Measurements from ENCODE around the gene RUNX2.

Gene RUNX2

DNA sequence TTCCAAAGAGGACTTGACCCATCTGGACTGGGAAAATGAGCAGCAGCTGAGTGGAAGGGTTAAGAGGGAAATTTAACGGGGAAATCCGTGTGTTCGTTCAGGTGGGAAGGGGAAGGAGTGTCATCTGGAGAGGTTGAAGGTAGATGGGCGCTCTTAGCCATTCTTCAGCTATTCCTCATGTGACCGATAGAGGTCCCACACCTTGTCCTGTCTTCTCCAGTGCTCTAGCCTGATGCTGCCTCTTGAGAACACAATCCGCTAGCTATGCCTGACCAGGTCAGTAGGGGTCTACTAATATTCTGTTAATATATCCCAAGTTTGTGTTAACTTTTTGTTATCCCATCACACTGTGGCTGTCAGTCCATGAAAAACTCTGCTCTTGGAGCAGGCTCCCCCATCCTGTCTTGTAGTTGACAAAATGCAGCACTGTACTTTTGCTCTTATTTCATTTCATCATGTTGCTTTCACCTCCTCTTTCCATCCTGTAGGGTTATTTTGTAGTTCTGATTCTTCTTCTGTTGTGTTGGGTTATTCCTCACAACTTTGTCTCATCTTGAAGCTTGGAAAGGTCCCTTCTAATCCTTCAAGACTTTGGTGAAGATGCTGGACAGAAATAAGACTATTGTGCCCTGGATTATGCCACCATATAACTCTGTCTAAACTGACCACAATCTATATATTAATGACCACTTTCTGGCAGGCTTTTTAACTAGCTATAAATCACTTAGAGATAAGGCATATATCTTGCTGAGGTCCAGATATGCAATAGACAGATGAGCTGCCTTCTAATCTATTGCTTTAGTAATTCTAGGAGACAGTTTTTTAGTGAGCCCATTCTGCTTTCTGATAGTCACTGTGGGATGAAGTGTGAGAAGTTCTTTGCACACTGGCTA lies 173.0 kb downstream of the RUNX2 start:
- H3K27me3 ChIP-seq (ENCODE audit: insufficient read depth, low read length), result 0 out of 2 replicates have a peak, but pooled peaks cover 3% of the 10 kb centered on the region
- H3K9me3 ChIP-seq (ENCODE audit: low read length), result no peaks in the 10 kb centered on the region
- H3K4me3 ChIP-seq (ENCODE audit: low read depth, low read length, poor library complexity, severe bottlenecking), result no peak overlapping the region
- no peaks in the 10 kb centered on the region for H3K36me3 ChIP-seq (ENCODE audit: insufficient read depth, low read length)
- no peak overlapping the region for H3K9ac ChIP-seq (ENCODE audit: low read length)
- H3F3A ChIP-seq (ENCODE audit: insufficient read depth, low read length), result no peaks in the 10 kb centered on the region
- H3K4me2 ChIP-seq (ENCODE audit: low read length), result no peak overlapping the region
- no peaks in the 10 kb centered on the region for H3K4me1 ChIP-seq (ENCODE audit: insufficient read depth, low read length, severe bottlenecking)
- no peak for TF ChIP-seq EZH2 (IDR thresholded peaks at IDR 0.05; ENCODE audit: borderline replicate concordance, low read length)
- TF ChIP-seq, protein P1, sequence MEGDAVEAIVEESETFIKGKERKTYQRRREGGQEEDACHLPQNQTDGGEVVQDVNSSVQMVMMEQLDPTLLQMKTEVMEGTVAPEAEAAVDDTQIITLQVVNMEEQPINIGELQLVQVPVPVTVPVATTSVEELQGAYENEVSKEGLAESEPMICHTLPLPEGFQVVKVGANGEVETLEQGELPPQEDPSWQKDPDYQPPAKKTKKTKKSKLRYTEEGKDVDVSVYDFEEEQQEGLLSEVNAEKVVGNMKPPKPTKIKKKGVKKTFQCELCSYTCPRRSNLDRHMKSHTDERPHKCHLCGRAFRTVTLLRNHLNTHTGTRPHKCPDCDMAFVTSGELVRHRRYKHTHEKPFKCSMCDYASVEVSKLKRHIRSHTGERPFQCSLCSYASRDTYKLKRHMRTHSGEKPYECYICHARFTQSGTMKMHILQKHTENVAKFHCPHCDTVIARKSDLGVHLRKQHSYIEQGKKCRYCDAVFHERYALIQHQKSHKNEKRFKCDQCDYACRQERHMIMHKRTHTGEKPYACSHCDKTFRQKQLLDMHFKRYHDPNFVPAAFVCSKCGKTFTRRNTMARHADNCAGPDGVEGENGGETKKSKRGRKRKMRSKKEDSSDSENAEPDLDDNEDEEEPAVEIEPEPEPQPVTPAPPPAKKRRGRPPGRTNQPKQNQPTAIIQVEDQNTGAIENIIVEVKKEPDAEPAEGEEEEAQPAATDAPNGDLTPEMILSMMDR (IDR thresholded peaks at IDR 0.05; ENCODE audit: low read length), result peak; percentile 69
- no peaks in the 10 kb centered on the region for H4K20me1 ChIP-seq (ENCODE audit: insufficient read depth, low read length)
- H3K27ac ChIP-seq (ENCODE audit: low read depth, low read length, poor library complexity, severe bottlenecking), result no peak overlapping the region
- H3K79me2 ChIP-seq (ENCODE audit: insufficient read depth, low read length), result no peaks in the 10 kb centered on the region
- H2AFZ ChIP-seq (ENCODE audit: low read length), result no peak overlapping the region
- no peaks in the 10 kb centered on the region for H3K9me2 ChIP-seq (ENCODE audit: low read depth, low read length)

DNA sequence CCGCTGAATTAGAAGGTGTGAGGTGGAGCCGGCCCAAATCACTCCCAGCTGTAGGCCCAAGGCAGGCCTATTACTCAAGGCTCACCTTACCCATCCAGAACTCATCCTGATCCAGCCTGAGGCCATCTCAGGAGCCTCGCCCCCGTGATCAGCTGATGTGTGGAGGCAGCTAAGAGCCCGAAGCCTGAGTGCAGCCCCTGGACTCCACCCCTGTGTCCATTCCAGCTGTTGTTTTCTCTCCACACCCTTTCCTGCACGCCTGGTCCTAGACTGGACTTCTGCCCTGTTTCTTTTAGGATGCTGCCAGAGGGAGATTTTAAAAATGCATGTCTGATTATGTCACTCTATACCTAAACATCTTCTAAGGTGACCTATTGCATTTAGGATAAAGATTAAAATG lies 174.3 kb downstream of the RUNX2 start:
- Histone ChIP-seq H3K4me2 (ENCODE audit: low read length) (no peak overlapping the region), H3K27ac (ENCODE audit: low read depth, low read length, poor library complexity, severe bottlenecking) (no peak overlapping the region), H3K9ac (ENCODE audit: low read length) (no peak overlapping the region), H3K79me2 (ENCODE audit: insufficient read depth, low read length) (no peaks in the 10 kb centered on the region), H2AFZ (ENCODE audit: low read length) (no peak overlapping the region), H4K20me1 (ENCODE audit: insufficient read depth, low read length) (no peaks in the 10 kb centered on the region), H3K4me1 (ENCODE audit: insufficient read depth, low read length, severe bottlenecking) (no peaks in the 10 kb centered on the region), H3K4me3 (ENCODE audit: low read depth, low read length, poor library complexity, severe bottlenecking) (no peak overlapping the region), H3K9me2 (ENCODE audit: low read depth, low read length) (no peaks in the 10 kb centered on the region), H3K36me3 (ENCODE audit: insufficient read depth, low read length) (no peaks in the 10 kb centered on the region), H3F3A (ENCODE audit: insufficient read depth, low read length) (no peaks in the 10 kb centered on the region), H3K9me3 (ENCODE audit: low read length) (no peaks in the 10 kb centered on the region), H3K27me3 (ENCODE audit: insufficient read depth, low read length) (0 out of 2 replicates have a peak, but pooled peaks cover 3% of the 10 kb centered on the region)
- TF ChIP-seq, protein P1 (IDR thresholded peaks at IDR 0.05; ENCODE audit: low read length), result no peak
- TF ChIP-seq EZH2 (IDR thresholded peaks at IDR 0.05; ENCODE audit: borderline replicate concordance, low read length), result no peak

DNA sequence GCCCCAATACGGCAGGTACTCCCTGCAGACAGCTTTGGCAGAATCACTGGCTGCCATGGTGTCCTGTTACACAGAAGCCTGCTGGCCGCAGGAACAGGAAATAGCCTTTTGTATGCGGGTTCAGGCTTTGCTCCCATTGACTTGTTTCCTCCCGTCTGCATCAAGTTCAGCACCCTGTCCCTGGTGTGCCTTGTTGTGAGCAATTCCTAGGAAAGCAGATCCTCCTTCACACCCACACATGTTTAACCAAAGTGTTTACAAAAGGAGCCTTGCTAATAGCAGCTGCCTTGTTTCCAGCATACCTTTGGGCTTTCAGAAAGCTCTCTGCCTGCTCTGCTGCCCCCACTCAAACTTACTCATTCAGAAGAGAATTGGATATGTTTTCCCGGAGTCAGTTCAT lies 176.8 kb downstream of the RUNX2 start:
- Histone ChIP-seq H3K36me3 (ENCODE audit: insufficient read depth, low read length) (no peaks in the 10 kb centered on the region), H2AFZ (ENCODE audit: low read length) (no peak overlapping the region), H3K9me2 (ENCODE audit: low read depth, low read length) (no peaks in the 10 kb centered on the region), H4K20me1 (ENCODE audit: insufficient read depth, low read length) (no peaks in the 10 kb centered on the region), H3K4me3 (ENCODE audit: low read depth, low read length, poor library complexity, severe bottlenecking) (no peak overlapping the region), H3K79me2 (ENCODE audit: insufficient read depth, low read length) (no peaks in the 10 kb centered on the region), H3K9me3 (ENCODE audit: low read length) (no peaks in the 10 kb centered on the region), H3K27me3 (ENCODE audit: insufficient read depth, low read length) (0 out of 2 replicates have a peak, but pooled peaks cover 3% of the 10 kb centered on the region), H3F3A (ENCODE audit: insufficient read depth, low read length) (no peaks in the 10 kb centered on the region), H3K4me2 (ENCODE audit: low read length) (no peak overlapping the region), H3K4me1 (ENCODE audit: insufficient read depth, low read length, severe bottlenecking) (no peaks in the 10 kb centered on the region), H3K27ac (ENCODE audit: low read depth, low read length, poor library complexity, severe bottlenecking) (no peak overlapping the region), H3K9ac (ENCODE audit: low read length) (no peak overlapping the region)
- TF ChIP-seq, protein P1 (IDR thresholded peaks at IDR 0.05; ENCODE audit: low read length), result no peak
- TF ChIP-seq EZH2 (IDR thresholded peaks at IDR 0.05; ENCODE audit: borderline replicate concordance, low read length), result no peak

Measured in OCI-LY1 (cell line).